ENCODE measurements around the gene DDAH2. TPM values are rescaled to one million over a fixed set of nuclear protein-coding genes. Genes with fewer than 3 reads are reported as not detected.

The DDAH2 gene
- total RNA-seq, 2 experiments from 2014 or later: 3.0 to 3.3 TPM

DNA sequence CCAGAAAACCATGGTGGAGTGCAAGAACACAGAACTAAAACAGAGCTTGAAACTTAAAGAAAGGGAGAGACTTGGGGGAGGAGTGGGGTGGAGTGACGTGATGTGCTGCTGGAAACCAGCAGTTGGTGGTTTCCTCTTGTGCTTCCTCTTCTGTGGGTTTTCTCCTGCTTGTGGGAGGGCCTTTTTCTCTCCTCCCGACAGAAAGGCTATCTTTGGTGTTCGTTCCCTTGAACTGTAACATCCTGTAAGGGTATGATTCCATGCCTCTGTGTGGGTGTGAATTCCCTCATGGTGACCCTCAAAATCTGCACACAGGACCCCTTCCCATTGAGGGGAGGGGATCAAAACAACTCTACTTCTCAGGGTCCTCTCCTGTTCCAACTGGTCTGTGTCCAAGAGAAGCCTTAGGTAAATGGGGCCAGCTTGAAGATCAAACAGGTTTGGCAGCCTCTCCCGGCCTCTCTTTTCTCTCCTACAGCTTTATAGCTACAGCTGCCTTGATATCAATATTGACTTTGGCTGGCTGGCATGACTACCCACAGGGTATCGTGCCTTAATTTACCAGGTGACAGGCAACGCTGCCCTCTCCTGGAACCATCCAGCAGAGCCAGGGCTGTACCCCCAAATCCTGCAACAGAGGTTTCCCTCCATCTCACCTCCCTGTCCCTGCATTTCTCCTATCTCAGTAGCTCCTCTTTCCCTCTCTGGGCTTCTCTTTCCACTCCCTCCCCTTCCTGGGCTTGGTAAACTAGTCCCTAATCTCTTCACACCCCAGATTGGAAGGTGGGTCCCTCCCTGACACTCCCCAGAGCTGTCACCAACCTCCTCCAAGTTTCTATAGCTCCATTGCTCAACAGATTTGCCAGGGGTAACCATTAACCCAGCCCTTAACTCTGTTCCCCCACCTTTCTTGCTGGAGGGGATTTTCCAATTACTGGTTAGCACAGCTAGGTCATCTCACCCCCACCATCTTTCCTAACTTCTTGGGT, 9.2 kb upstream of the DDAH2 start:
- peak; percentile 40 to 92 (median 56) for DNase-seq
- Histone ChIP-seq H3K4me3 (ENCODE audit: low read length) (peak overlapping the region; percentile 28), H3K4me1 (ENCODE audit: insufficient read depth, low read length) (peaks cover 69% of the 10 kb centered on the region), H3K27ac (ENCODE audit: low read depth in 1 of 2, low read length in 2 of 2) (peak overlapping the region; percentile 62 to 76), H3K27me3 (ENCODE audit: control insufficient read depth in 1 of 2, insufficient read depth in 2 of 2, low read length in 2 of 2) (no peaks in the 10 kb centered on the region), H3K36me3 (ENCODE audit: insufficient read depth, low read length) (peaks cover 10% of the 10 kb centered on the region), H3K9me3 (ENCODE audit: control insufficient read depth in 1 of 2, insufficient read depth in 1 of 2, low read length in 2 of 2) (no peaks in the 10 kb centered on the region)
- ChIA-PET POLR2A (interaction anchor here (0.6 to 2.8 kb wide), 23 partner anchors 8 to 1234 kb away, joined by 3 to 21 read pairs (median 5); partner anchors contain the start of genes ABHD16A, BAG6, DDAH2 and DXO), CTCF (interaction anchor here (0.6 to 4.9 kb wide), 15 partner anchors 11 to 539 kb away, joined by 3 to 41 read pairs (median 5); partner anchors contain the start of genes DDAH2, LSM2, LY6G5C and VARS1)
- TF ChIP-seq, protein P1, sequence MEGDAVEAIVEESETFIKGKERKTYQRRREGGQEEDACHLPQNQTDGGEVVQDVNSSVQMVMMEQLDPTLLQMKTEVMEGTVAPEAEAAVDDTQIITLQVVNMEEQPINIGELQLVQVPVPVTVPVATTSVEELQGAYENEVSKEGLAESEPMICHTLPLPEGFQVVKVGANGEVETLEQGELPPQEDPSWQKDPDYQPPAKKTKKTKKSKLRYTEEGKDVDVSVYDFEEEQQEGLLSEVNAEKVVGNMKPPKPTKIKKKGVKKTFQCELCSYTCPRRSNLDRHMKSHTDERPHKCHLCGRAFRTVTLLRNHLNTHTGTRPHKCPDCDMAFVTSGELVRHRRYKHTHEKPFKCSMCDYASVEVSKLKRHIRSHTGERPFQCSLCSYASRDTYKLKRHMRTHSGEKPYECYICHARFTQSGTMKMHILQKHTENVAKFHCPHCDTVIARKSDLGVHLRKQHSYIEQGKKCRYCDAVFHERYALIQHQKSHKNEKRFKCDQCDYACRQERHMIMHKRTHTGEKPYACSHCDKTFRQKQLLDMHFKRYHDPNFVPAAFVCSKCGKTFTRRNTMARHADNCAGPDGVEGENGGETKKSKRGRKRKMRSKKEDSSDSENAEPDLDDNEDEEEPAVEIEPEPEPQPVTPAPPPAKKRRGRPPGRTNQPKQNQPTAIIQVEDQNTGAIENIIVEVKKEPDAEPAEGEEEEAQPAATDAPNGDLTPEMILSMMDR (IDR thresholded peaks at IDR 0.05): no peak
- H3K36me3 Mint-ChIP-seq (ENCODE audit: low read depth): peaks cover 41% of the 10 kb centered on the region
- peaks cover 77% of the 10 kb centered on the region for H3K4me1 Mint-ChIP-seq (ENCODE audit: low read depth)
- ATAC-seq (ENCODE audit: poor library complexity): peak; percentile 52
- intact Hi-C loops (cut with DNase I, micrococcal nuclease): loop anchor here (1.0 to 5.0 kb wide), 6 partner anchors 9 to 79 kb away; partner anchors contain the start of genes ABHD16A (in 2 of the 2), VARS1 (in 2 of the 2), DDAH2 (in 1 of the 2) and HSPA1A (in 1 of the 2)
- H3K9me3 Mint-ChIP-seq: no peaks in the 10 kb centered on the region
- H3K27ac Mint-ChIP-seq: peak overlapping the region; percentile 85
- H3K27me3 Mint-ChIP-seq: no peaks in the 10 kb centered on the region
- H3K4me3 Mint-ChIP-seq: peak overlapping the region; percentile 90

DNA sequence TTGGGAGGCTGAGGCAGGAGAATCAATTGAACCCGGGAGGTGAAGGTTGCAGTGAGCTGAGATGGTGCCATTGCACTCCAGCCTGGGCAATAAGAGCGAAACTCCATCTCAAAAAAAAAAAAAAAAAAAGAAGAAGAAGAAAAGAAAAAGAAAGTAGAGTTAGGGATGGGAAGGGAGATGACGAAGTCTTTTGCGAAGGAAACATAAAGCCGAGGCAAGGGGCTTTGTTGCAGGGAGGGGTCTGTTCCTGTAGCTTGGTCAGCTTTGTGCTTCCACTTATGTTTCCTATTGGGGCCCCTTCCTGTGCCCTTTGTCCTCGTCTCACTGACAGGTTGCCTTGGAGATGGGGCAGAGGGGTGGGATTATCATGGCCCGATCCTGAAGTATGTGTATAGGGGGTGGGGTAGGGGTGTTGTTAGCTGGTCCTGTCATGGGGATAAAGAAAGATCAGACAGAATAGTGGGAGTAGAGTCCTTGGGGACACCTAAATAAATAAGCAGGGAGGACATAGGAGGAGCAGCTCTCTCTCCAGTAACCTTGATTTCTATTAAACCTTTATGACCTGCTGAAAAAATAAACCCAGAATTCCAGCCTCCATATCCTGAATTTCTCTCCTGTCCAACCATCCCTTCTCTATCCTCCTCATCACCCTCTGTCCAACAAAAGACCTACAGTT, 8.4 kb upstream of the DDAH2 start:
- Mint-ChIP-seq H3K27me3 (no peaks in the 10 kb centered on the region), H3K27ac (peak overlapping the region; percentile 85), H3K9me3 (no peaks in the 10 kb centered on the region), H3K4me3 (peak overlapping the region; percentile 90), H3K4me1 (ENCODE audit: low read depth) (peaks cover 80% of the 10 kb centered on the region), H3K36me3 (ENCODE audit: low read depth) (peaks cover 44% of the 10 kb centered on the region)
- ATAC-seq (ENCODE audit: poor library complexity): no peak
- intact Hi-C loops (cut with DNase I, micrococcal nuclease): loop anchor here in 1 of 2 experiments (5.0 kb wide), 2 partner anchors 35 to 80 kb away; partner anchors contain the start of genes ABHD16A, HSPA1A and HSPA1L
- H3K36me3 ChIP-seq (ENCODE audit: insufficient read depth, low read length): peaks cover 17% of the 10 kb centered on the region
- no peaks in the 10 kb centered on the region for H3K27me3 ChIP-seq (ENCODE audit: control insufficient read depth in 1 of 2, insufficient read depth in 2 of 2, low read length in 2 of 2)
- peak overlapping the region; percentile 28 for H3K4me3 ChIP-seq (ENCODE audit: low read length)
- peak in 3 of 14 experiments; percentile 31 to 43 (median 35) for DNase-seq
- POLR2A ChIA-PET: interaction anchor here (0.7 to 2.8 kb wide), 21 partner anchors 8 to 234 kb away, joined by 3 to 21 read pairs (median 5); partner anchors contain the start of genes ABHD16A, BAG6, DDAH2 and DXO
- no peaks in the 10 kb centered on the region for H3K9me3 ChIP-seq (ENCODE audit: control insufficient read depth in 1 of 2, insufficient read depth in 1 of 2, low read length in 2 of 2)
- H3K27ac ChIP-seq (ENCODE audit: low read depth in 1 of 2, low read length in 2 of 2): peak overlapping the region; percentile 62 to 76
- H3K4me1 ChIP-seq (ENCODE audit: insufficient read depth, low read length): peaks cover 73% of the 10 kb centered on the region
- CTCF ChIA-PET: interaction anchor here (0.6 to 4.9 kb wide), 14 partner anchors 10 to 538 kb away, joined by 3 to 41 read pairs (median 6); partner anchors contain the start of genes DDAH2, LSM2, LY6G5C and VARS1
- TF ChIP-seq, protein P1 (IDR thresholded peaks at IDR 0.05): no peak

Data from CD4-positive, alpha-beta T cell (primary cell).